ENCODE results near the gene CALN1. TPM values are rescaled to one million over a fixed set of nuclear protein-coding genes. Genes with fewer than 3 reads are reported as not detected.

The CALN1 gene
- total RNA-seq, 1 donor from 2014 or later: not detected

- H3K27ac ChIP-seq (ENCODE audit: low read depth, low read length): no peak overlapping the region
- H3K27ac Mint-ChIP-seq (ENCODE audit: unreplicated experiment): no peak overlapping the region
Observed at GRCh38 chr7:72161534-72161933, 250.6 kb downstream of the CALN1 start.

GRCh38 chr7:72159911-72160310, 252.2 kb downstream of the CALN1 start:
- Histone ChIP-seq H3K9ac (ENCODE audit: low read length) (no peak overlapping the region), H3K4me2 (ENCODE audit: low read length) (no peak overlapping the region), H3K4me1 (ENCODE audit: insufficient read depth, low read length) (no peaks in the 10 kb centered on the region), H3K27ac (ENCODE audit: low read depth, low read length) (no peak overlapping the region), H3K27me3 (ENCODE audit: insufficient read depth, low read length) (no peaks in the 10 kb centered on the region), H3K4me3 (ENCODE audit: insufficient read depth, low read depth, low read length) (no peak overlapping the region), H2AFZ (ENCODE audit: low read depth, low read length) (no peak overlapping the region), H3K36me3 (ENCODE audit: insufficient read depth, low read length) (no peaks in the 10 kb centered on the region), H3K9me3 (ENCODE audit: insufficient read depth, low read depth, low read length) (no peaks in the 10 kb centered on the region), H4K20me1 (ENCODE audit: insufficient read depth, low read length) (no peaks in the 10 kb centered on the region), H3K79me2 (ENCODE audit: insufficient read depth, low read length) (no peaks in the 10 kb centered on the region)
- Mint-ChIP-seq H3K36me3 (ENCODE audit: low read depth, unreplicated experiment) (no peaks in the 10 kb centered on the region), H3K4me3 (ENCODE audit: unreplicated experiment) (no peak overlapping the region), H3K27me3 (ENCODE audit: low read depth, unreplicated experiment) (no peaks in the 10 kb centered on the region), H3K27ac (ENCODE audit: unreplicated experiment) (no peak overlapping the region), H3K4me1 (ENCODE audit: low read depth, unreplicated experiment) (no peaks in the 10 kb centered on the region), H3K9me3 (ENCODE audit: unreplicated experiment) (peaks cover 10% of the 10 kb centered on the region)
- DNase-seq (ENCODE audit: low read depth) (no peak), FAIRE-seq (no peak)
- TF ChIP-seq EZH2 (IDR thresholded peaks at IDR 0.05; ENCODE audit: insufficient read depth, low read length): no peak
- TF ChIP-seq CTCF (IDR thresholded peaks at IDR 0.05; ENCODE audit: insufficient read depth, low read depth, low read length): no peak

More at GRCh38 chr7:72161534-72161933, 250.6 kb downstream of the CALN1 start:
- no peak overlapping the region for H3K4me3 ChIP-seq (ENCODE audit: insufficient read depth, low read depth, low read length)
- H4K20me1 ChIP-seq (ENCODE audit: insufficient read depth, low read length): no peaks in the 10 kb centered on the region
- H3K9me3 ChIP-seq (ENCODE audit: insufficient read depth, low read depth, low read length): no peaks in the 10 kb centered on the region
- peaks cover 14% of the 10 kb centered on the region for H3K9me3 Mint-ChIP-seq (ENCODE audit: unreplicated experiment)
- H3K9ac ChIP-seq (ENCODE audit: low read length): no peak overlapping the region
- TF ChIP-seq EZH2 (IDR thresholded peaks at IDR 0.05; ENCODE audit: insufficient read depth, low read length) (no peak), CTCF (IDR thresholded peaks at IDR 0.05; ENCODE audit: insufficient read depth, low read depth, low read length) (no peak)
- no peaks in the 10 kb centered on the region for H3K27me3 Mint-ChIP-seq (ENCODE audit: low read depth, unreplicated experiment)
- no peak for FAIRE-seq
- no peaks in the 10 kb centered on the region for H3K36me3 Mint-ChIP-seq (ENCODE audit: low read depth, unreplicated experiment)
- no peak overlapping the region for H3K4me3 Mint-ChIP-seq (ENCODE audit: unreplicated experiment)
- H3K4me1 Mint-ChIP-seq (ENCODE audit: low read depth, unreplicated experiment): no peaks in the 10 kb centered on the region
- H3K79me2 ChIP-seq (ENCODE audit: insufficient read depth, low read length): no peaks in the 10 kb centered on the region
- H3K4me1 ChIP-seq (ENCODE audit: insufficient read depth, low read length): no peaks in the 10 kb centered on the region
- H3K36me3 ChIP-seq (ENCODE audit: insufficient read depth, low read length): no peaks in the 10 kb centered on the region
- H2AFZ ChIP-seq (ENCODE audit: low read depth, low read length): no peak overlapping the region
- H3K4me2 ChIP-seq (ENCODE audit: low read length): no peak overlapping the region
- no peaks in the 10 kb centered on the region for H3K27me3 ChIP-seq (ENCODE audit: insufficient read depth, low read length)
- DNase-seq (ENCODE audit: low read depth): no peak

- Histone ChIP-seq H2AFZ (ENCODE audit: low read depth, low read length) (no peak overlapping the region), H3K79me2 (ENCODE audit: insufficient read depth, low read length) (no peaks in the 10 kb centered on the region), H3K4me1 (ENCODE audit: insufficient read depth, low read length) (no peaks in the 10 kb centered on the region), H3K27me3 (ENCODE audit: insufficient read depth, low read length) (no peaks in the 10 kb centered on the region), H3K9ac (ENCODE audit: low read length) (no peak overlapping the region), H3K36me3 (ENCODE audit: insufficient read depth, low read length) (no peaks in the 10 kb centered on the region), H3K9me3 (ENCODE audit: insufficient read depth, low read depth, low read length) (no peaks in the 10 kb centered on the region), H3K4me2 (ENCODE audit: low read length) (no peak overlapping the region), H3K27ac (ENCODE audit: low read depth, low read length) (no peak overlapping the region), H4K20me1 (ENCODE audit: insufficient read depth, low read length) (no peaks in the 10 kb centered on the region), H3K4me3 (ENCODE audit: insufficient read depth, low read depth, low read length) (no peak overlapping the region)
- FAIRE-seq: no peak
- Mint-ChIP-seq H3K4me1 (ENCODE audit: low read depth, unreplicated experiment) (no peaks in the 10 kb centered on the region), H3K36me3 (ENCODE audit: low read depth, unreplicated experiment) (no peaks in the 10 kb centered on the region), H3K4me3 (ENCODE audit: unreplicated experiment) (no peak overlapping the region), H3K27me3 (ENCODE audit: low read depth, unreplicated experiment) (no peaks in the 10 kb centered on the region), H3K9me3 (ENCODE audit: unreplicated experiment) (no peaks in the 10 kb centered on the region), H3K27ac (ENCODE audit: unreplicated experiment) (no peak overlapping the region)
- no peak for DNase-seq (ENCODE audit: low read depth)
- no peak for TF ChIP-seq CTCF (IDR thresholded peaks at IDR 0.05; ENCODE audit: insufficient read depth, low read depth, low read length)
- TF ChIP-seq EZH2 (IDR thresholded peaks at IDR 0.05; ENCODE audit: insufficient read depth, low read length): no peak
Observed at GRCh38 chr7:72156671-72157070, 255.5 kb downstream of the CALN1 start.

Measured in astrocyte (in vitro differentiated cells and primary cell).